ENCODE measurements around the gene TULP1. TPM values are rescaled to one million over a fixed set of nuclear protein-coding genes. Genes with fewer than 3 reads are reported as not detected.

Gene TULP1
- total RNA-seq, 2 donors from 2014 or later = 0.27 TPM; not detected in 1

GRCh38 chr6:35486005-35486925 is 26.4 kb downstream of the TULP1 start:
- Histone ChIP-seq H3K4me1 (replicated peaks) (peaks cover 39% of the 10 kb centered on the region), H3K36me3 (peaks cover 0 to 3% of the 10 kb centered on the region in 2 donors), H3K27ac (peak overlapping the region; percentile 95 to 98), H3K27me3 (replicated peaks; ENCODE audit: insufficient read depth) (no peaks in the 10 kb centered on the region), H3K9me3 (no peaks in the 10 kb centered on the region), H3K4me3 (peak overlapping the region in 1 of 2 donors; percentile 30)
- peak; percentile 94 for TF ChIP-seq POLR2AphosphoS5 (IDR thresholded peaks at IDR 0.05)
- TF ChIP-seq CTCF (IDR thresholded peaks at IDR 0.05) = no peak
- peak; percentile 59 for TF ChIP-seq POLR2A (IDR thresholded peaks at IDR 0.05)
- 40% methylated on average over 39 of the region's 61 CpGs for WGBS
- DNase-seq (ENCODE audit: low spot score) = peak; percentile 94
- intact Hi-C loops (cut with DNase I) = no loop called here

- peak overlapping the region in 1 of 2 donors; percentile 30 for H3K4me3 ChIP-seq
- peak overlapping the region; percentile 95 to 98 for H3K27ac ChIP-seq
- H3K27me3 ChIP-seq (replicated peaks; ENCODE audit: insufficient read depth) = no peaks in the 10 kb centered on the region
- H3K4me1 ChIP-seq (replicated peaks) = peaks cover 35% of the 10 kb centered on the region
- TF ChIP-seq CTCF (IDR thresholded peaks at IDR 0.05) = no peak
- TF ChIP-seq POLR2A (IDR thresholded peaks at IDR 0.05) = peak; percentile 13
- H3K9me3 ChIP-seq = no peaks in the 10 kb centered on the region
- peaks cover 0 to 3% of the 10 kb centered on the region in 2 donors for H3K36me3 ChIP-seq
- intact Hi-C loops (cut with DNase I) = no loop called here
- WGBS = 20% methylated on average over 10 of the region's 11 CpGs
- no peak for DNase-seq (ENCODE audit: low spot score)
Observed at GRCh38 chr6:35485402-35485877, 27.3 kb downstream of the TULP1 start.

DNA sequence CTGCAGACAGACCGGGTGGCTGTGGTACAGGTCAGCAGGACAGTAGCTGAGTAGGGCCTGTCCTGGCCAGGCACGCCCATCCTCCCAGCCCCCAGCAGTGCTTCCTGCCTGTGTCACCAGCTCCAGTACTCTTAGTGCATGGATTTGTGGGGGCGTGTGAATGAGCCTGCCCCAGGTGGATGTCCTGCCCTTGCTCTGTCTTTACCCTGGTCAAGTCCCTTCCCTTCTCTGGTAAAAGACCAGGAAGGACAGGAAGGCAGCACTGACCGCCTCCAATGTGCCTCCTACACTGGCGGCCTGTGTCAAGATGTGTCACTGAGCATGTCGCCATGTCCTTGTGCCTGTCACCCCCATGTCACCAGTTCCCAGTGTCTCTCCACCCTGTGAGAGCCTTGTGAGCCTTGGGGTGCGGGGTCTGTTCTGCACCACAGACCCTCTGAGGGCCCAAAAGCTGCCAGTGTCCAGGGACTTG is 27.7 kb downstream of the TULP1 start:
- peaks cover 30% of the 10 kb centered on the region for H3K4me1 ChIP-seq (replicated peaks)
- no peaks in the 10 kb centered on the region for H3K27me3 ChIP-seq (replicated peaks; ENCODE audit: insufficient read depth)
- no peak overlapping the region for H3K4me3 ChIP-seq
- peaks cover 0 to 3% of the 10 kb centered on the region in 2 donors for H3K36me3 ChIP-seq
- H3K27ac ChIP-seq = peak overlapping the region; percentile 95 to 98
- TF ChIP-seq POLR2AphosphoS5 (IDR thresholded peaks at IDR 0.05) = no peak
- no peak for TF ChIP-seq CTCF (IDR thresholded peaks at IDR 0.05)
- TF ChIP-seq POLR2A (IDR thresholded peaks at IDR 0.05) = no peak
- 82% methylated on average over 7 of the region's 7 CpGs for WGBS
- no peak for DNase-seq (ENCODE audit: low spot score)
- intact Hi-C loops (cut with DNase I) = no loop called here
- no peaks in the 10 kb centered on the region for H3K9me3 ChIP-seq

- intact Hi-C loops (cut with DNase I) = no loop called here
- no peak for DNase-seq (ENCODE audit: low spot score)
- peaks cover 29% of the 10 kb centered on the region for H3K4me1 ChIP-seq (replicated peaks)
- H3K9me3 ChIP-seq = no peaks in the 10 kb centered on the region
- peak overlapping the region in 1 of 2 donors; percentile 98 for H3K27ac ChIP-seq
- no peak overlapping the region for H3K4me3 ChIP-seq
- 78% methylated on average over 13 of the region's 13 CpGs for WGBS
- peaks cover 0 to 3% of the 10 kb centered on the region in 2 donors for H3K36me3 ChIP-seq
- no peaks in the 10 kb centered on the region for H3K27me3 ChIP-seq (replicated peaks; ENCODE audit: insufficient read depth)
- TF ChIP-seq POLR2AphosphoS5 (IDR thresholded peaks at IDR 0.05) = no peak
- TF ChIP-seq POLR2A (IDR thresholded peaks at IDR 0.05) = no peak
- no peak for TF ChIP-seq CTCF (IDR thresholded peaks at IDR 0.05)
Observed at GRCh38 chr6:35483893-35484645, 28.6 kb downstream of the TULP1 start.
